ENCODE measurements around the gene COL23A1. TPM values are rescaled to one million over a fixed set of nuclear protein-coding genes. Genes with fewer than 3 reads are reported as not detected.

COL23A1 gene
- total RNA-seq, 1 experiment from 2014 or later: not detected

- H4K20me1 ChIP-seq (ENCODE audit: low read length): no peaks in the 10 kb centered on the region
- ATAC-seq (no peak), DNase-seq (no peak)
- POLR2A ChIA-PET (ENCODE audit: unreplicated experiment): no interaction called here
- no peaks in the 10 kb centered on the region for H3K9me2 ChIP-seq (replicated peaks; ENCODE audit: low read length)
- H3K4me2 ChIP-seq (ENCODE audit: low read length): no peak overlapping the region
- H3K36me3 ChIP-seq (ENCODE audit: low read depth, low read length): no peaks in the 10 kb centered on the region
- H3K9me3 ChIP-seq (ENCODE audit: low read length): no peaks in the 10 kb centered on the region
- no TSS peak for BruUV-seq (replicated peaks)
- H3K4me3 ChIP-seq (ENCODE audit: low read length): no peak overlapping the region
- TF ChIP-seq EZH2 (IDR thresholded peaks at IDR 0.05; ENCODE audit: low read length, unreplicated experiment): no peak
- no peak for TF ChIP-seq EZH2phosphoT487 (IDR thresholded peaks at IDR 0.05; ENCODE audit: borderline replicate concordance, low read length)
- no peak for TF ChIP-seq CTCF (conservative IDR thresholded peaks at IDR 0.05; ENCODE audit: low read depth, low read length)
- peaks cover 6% of the 10 kb centered on the region; the same call in 1 of the 2 replicates for H3K27me3 ChIP-seq (ENCODE audit: low read length)
- no peak overlapping the region for H3K27ac ChIP-seq (ENCODE audit: low read length)
- peaks cover 14% of the 10 kb centered on the region for H3K4me1 ChIP-seq (ENCODE audit: insufficient read depth, low read length)
- H3K9ac ChIP-seq (ENCODE audit: low read length): no peak overlapping the region
- peaks cover 3% of the 10 kb centered on the region for H3F3A ChIP-seq (ENCODE audit: low read length, unreplicated experiment)
- CTCF ChIA-PET: interaction anchor here (0.7 kb wide), 1 partner anchor 9 kb away, joined by 3 read pairs; no protein-coding TSS in a partner anchor
- H2AFZ ChIP-seq (ENCODE audit: low read length): no peak overlapping the region
- intact Hi-C loops (cut with micrococcal nuclease): no loop called here
- no peaks in the 10 kb centered on the region for H3K79me2 ChIP-seq (ENCODE audit: low read length)
These were observed 186.8 kb downstream of the COL23A1 start for GRCh38 chr5:178403351-178403750.

GRCh38 chr5:178399701-178400095, 190.5 kb downstream of the COL23A1 start:
- intact Hi-C loops (cut with micrococcal nuclease): no loop called here
- H3K9ac ChIP-seq (ENCODE audit: low read length): no peak overlapping the region
- peaks cover 20% of the 10 kb centered on the region for H3K27me3 ChIP-seq (ENCODE audit: low read length)
- no peaks in the 10 kb centered on the region for H4K20me1 ChIP-seq (ENCODE audit: low read length)
- no peak overlapping the region for H3K27ac ChIP-seq (ENCODE audit: low read length)
- ATAC-seq: no peak
- no peak overlapping the region for H2AFZ ChIP-seq (ENCODE audit: low read length)
- TF ChIP-seq CTCF (conservative IDR thresholded peaks at IDR 0.05; ENCODE audit: low read depth, low read length) (no peak), EZH2phosphoT487 (IDR thresholded peaks at IDR 0.05; ENCODE audit: borderline replicate concordance, low read length) (no peak), EZH2 (IDR thresholded peaks at IDR 0.05; ENCODE audit: low read length, unreplicated experiment) (no peak)
- H3K4me1 ChIP-seq (ENCODE audit: insufficient read depth, low read length): peaks cover 6% of the 10 kb centered on the region
- no peak for DNase-seq
- H3K79me2 ChIP-seq (ENCODE audit: low read length): no peaks in the 10 kb centered on the region
- H3F3A ChIP-seq (ENCODE audit: low read length, unreplicated experiment): peaks cover 1% of the 10 kb centered on the region
- H3K4me2 ChIP-seq (ENCODE audit: low read length): no peak overlapping the region
- H3K9me3 ChIP-seq (ENCODE audit: low read length): no peaks in the 10 kb centered on the region
- H3K36me3 ChIP-seq (ENCODE audit: low read depth, low read length): no peaks in the 10 kb centered on the region
- ChIA-PET POLR2A (ENCODE audit: unreplicated experiment) (no interaction called here), CTCF (no interaction called here)
- H3K4me3 ChIP-seq (ENCODE audit: low read length): no peak overlapping the region
- H3K9me2 ChIP-seq (replicated peaks; ENCODE audit: low read length): no peaks in the 10 kb centered on the region
- no TSS peak for BruUV-seq (replicated peaks)

- Histone ChIP-seq H4K20me1 (ENCODE audit: low read length) (no peaks in the 10 kb centered on the region), H3K4me1 (ENCODE audit: insufficient read depth, low read length) (0 out of 2 replicates have a peak, but pooled peaks cover under 1% of the 10 kb centered on the region), H3K27me3 (ENCODE audit: low read length) (peaks cover 25% of the 10 kb centered on the region), H3F3A (ENCODE audit: low read length, unreplicated experiment) (no peaks in the 10 kb centered on the region), H3K9me3 (ENCODE audit: low read length) (no peaks in the 10 kb centered on the region), H3K79me2 (ENCODE audit: low read length) (no peaks in the 10 kb centered on the region), H3K9ac (ENCODE audit: low read length) (no peak overlapping the region), H3K27ac (ENCODE audit: low read length) (no peak overlapping the region), H3K4me3 (ENCODE audit: low read length) (no peak overlapping the region), H3K9me2 (replicated peaks; ENCODE audit: low read length) (no peaks in the 10 kb centered on the region), H3K4me2 (ENCODE audit: low read length) (no peak overlapping the region), H3K36me3 (ENCODE audit: low read depth, low read length) (no peaks in the 10 kb centered on the region), H2AFZ (ENCODE audit: low read length) (no peak overlapping the region)
- intact Hi-C loops (cut with micrococcal nuclease): no loop called here
- no peak for DNase-seq
- BruUV-seq (replicated peaks): no TSS peak
- CTCF ChIA-PET: no interaction called here
- ATAC-seq: no peak
- TF ChIP-seq CTCF (conservative IDR thresholded peaks at IDR 0.05; ENCODE audit: low read depth, low read length): no peak
- TF ChIP-seq EZH2phosphoT487 (IDR thresholded peaks at IDR 0.05; ENCODE audit: borderline replicate concordance, low read length): no peak
- TF ChIP-seq EZH2 (IDR thresholded peaks at IDR 0.05; ENCODE audit: low read length, unreplicated experiment): no peak
- POLR2A ChIA-PET (ENCODE audit: unreplicated experiment): no interaction called here
These were observed 191.1 kb downstream of the COL23A1 start for GRCh38 chr5:178398901-178399700.

All from PC-3 (cell line).